DOHH2 (cell line): Measurements from ENCODE around the gene DOCK4.

Experiments
- H3F3A ChIP-seq: fragments of 200-600 bp; sonication (generic), shearing (Covaris generic); 2 replicates; pipeline ENCODE4 v1.6.0; 2016; ENCODE audit warnings: antibody characterized with exemption, mild to moderate bottlenecking; ENCODE audit not compliant: control insufficient read depth, insufficient read depth
- H3K27ac ChIP-seq: fragments of 200-600 bp; sonication (generic); 2 replicates; pipeline ENCODE4 v1.5.1; 2014; ENCODE audit warnings: low read depth, mild to moderate bottlenecking, low read length, moderate library complexity
- H3K27me3 ChIP-seq: fragments of 200-600 bp; sonication (generic); 2 replicates; pipeline ENCODE4 v1.6.1; 2014; ENCODE audit warnings: mild to moderate bottlenecking, low read length, mixed read lengths; ENCODE audit not compliant: control insufficient read depth
- H3K36me3 ChIP-seq: fragments of 200-600 bp; sonication (generic); 2 replicates; pipeline ENCODE4 v1.6.1; 2014; ENCODE audit warnings: mild to moderate bottlenecking, low read length, moderate library complexity, mixed read lengths; ENCODE audit not compliant: control insufficient read depth
- H3K4me1 ChIP-seq: fragments of 200-600 bp; sonication (generic); 2 replicates; pipeline ENCODE4 v1.6.1; 2014; ENCODE audit warnings: mild to moderate bottlenecking, low read length, mixed read lengths; ENCODE audit not compliant: control insufficient read depth
- H3K4me2 ChIP-seq: fragments of 200-600 bp; sonication (generic); 2 replicates; pipeline ENCODE4 v1.6.0; 2014; ENCODE audit warnings: mild to moderate bottlenecking, low read length, moderate library complexity
- H3K4me3 ChIP-seq: fragments of 200-600 bp; sonication (generic); 2 replicates; pipeline ENCODE4 v1.5.1; 2014; ENCODE audit warnings: mild to moderate bottlenecking, low read length, mixed read lengths
- H3K79me2 ChIP-seq: fragments of 200-600 bp; sonication (generic); 2 replicates; pipeline ENCODE4 v1.6.1; 2014; ENCODE audit warnings: mild to moderate bottlenecking, low read length, mixed read lengths; ENCODE audit not compliant: control insufficient read depth
- H3K9me2 ChIP-seq: fragments of 200-600 bp; sonication (generic); replicated peaks from 2 replicates; pipeline ENCODE4 v1.6.1; 2014; ENCODE audit warnings: mild to moderate bottlenecking, low read length, mixed read lengths; ENCODE audit not compliant: control insufficient read depth
- H3K9me3 ChIP-seq: fragments of 200-600 bp; sonication (generic); 2 replicates; pipeline ENCODE4 v1.6.1; 2014; ENCODE audit warnings: antibody characterized with exemption, low read length, mixed read lengths; ENCODE audit not compliant: control insufficient read depth, insufficient read depth
- H4K20me1 ChIP-seq: fragments of 200-600 bp; sonication (generic); 2 replicates; pipeline ENCODE4 v1.6.0; 2014; ENCODE audit warnings: low read depth, mild to moderate bottlenecking, antibody characterized with exemption, low read length, moderate library complexity; ENCODE audit not compliant: control insufficient read depth, insufficient read depth
- EZH2phosphoT487 ChIP-seq: fragments of 200-600 bp; sonication (generic); IDR thresholded peaks from 2 replicates; pipeline ENCODE4 v1.6.1; 2017; ENCODE audit warnings: borderline replicate concordance, mild to moderate bottlenecking, antibody characterized with exemption, low read length, moderate library complexity, mixed read lengths
- TF ChIP-seq, protein P1 (sequence below): fragments of 200-600 bp; sonication (generic); IDR thresholded peaks from one replicate; pipeline ENCODE4 v1.5.1; 2014; ENCODE audit warnings: antibody characterized with exemption, mild to moderate bottlenecking, low read depth, low read length; ENCODE audit not compliant: poor library complexity, severe bottlenecking

The DOCK4 gene

DNA sequence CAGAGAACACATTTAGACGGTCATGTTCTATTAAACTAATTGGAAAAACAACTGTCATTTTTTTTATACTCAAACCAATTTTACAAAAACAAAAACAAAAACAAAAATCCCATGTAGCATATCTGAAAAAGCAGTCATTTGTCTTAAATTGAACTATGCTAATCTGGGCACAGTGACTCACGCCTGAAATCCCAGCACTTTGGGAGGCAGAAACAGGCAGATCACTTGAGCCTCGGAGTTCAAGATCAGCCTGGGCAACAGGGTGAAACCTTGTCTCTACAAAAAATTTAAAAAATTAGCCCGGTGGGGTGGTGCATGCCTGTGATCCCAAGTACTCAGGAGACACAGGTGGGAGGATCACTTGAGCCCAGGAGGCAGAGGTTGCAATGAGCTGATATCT, 253.4 kb downstream of the DOCK4 start:
- Histone ChIP-seq H3F3A (no peaks in the 10 kb centered on the region), H3K4me2 (no peak overlapping the region), H3K27me3 (no peaks in the 10 kb centered on the region), H3K27ac (no peak overlapping the region), H3K9me3 (no peaks in the 10 kb centered on the region), H3K36me3 (no peaks in the 10 kb centered on the region), H4K20me1 (no peaks in the 10 kb centered on the region), H3K4me1 (no peaks in the 10 kb centered on the region), H3K4me3 (no peak overlapping the region), H3K9me2 (no peaks in the 10 kb centered on the region), H3K79me2 (no peaks in the 10 kb centered on the region)
- TF ChIP-seq, protein P1, sequence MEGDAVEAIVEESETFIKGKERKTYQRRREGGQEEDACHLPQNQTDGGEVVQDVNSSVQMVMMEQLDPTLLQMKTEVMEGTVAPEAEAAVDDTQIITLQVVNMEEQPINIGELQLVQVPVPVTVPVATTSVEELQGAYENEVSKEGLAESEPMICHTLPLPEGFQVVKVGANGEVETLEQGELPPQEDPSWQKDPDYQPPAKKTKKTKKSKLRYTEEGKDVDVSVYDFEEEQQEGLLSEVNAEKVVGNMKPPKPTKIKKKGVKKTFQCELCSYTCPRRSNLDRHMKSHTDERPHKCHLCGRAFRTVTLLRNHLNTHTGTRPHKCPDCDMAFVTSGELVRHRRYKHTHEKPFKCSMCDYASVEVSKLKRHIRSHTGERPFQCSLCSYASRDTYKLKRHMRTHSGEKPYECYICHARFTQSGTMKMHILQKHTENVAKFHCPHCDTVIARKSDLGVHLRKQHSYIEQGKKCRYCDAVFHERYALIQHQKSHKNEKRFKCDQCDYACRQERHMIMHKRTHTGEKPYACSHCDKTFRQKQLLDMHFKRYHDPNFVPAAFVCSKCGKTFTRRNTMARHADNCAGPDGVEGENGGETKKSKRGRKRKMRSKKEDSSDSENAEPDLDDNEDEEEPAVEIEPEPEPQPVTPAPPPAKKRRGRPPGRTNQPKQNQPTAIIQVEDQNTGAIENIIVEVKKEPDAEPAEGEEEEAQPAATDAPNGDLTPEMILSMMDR: no peak
- no peak for TF ChIP-seq EZH2phosphoT487

DNA sequence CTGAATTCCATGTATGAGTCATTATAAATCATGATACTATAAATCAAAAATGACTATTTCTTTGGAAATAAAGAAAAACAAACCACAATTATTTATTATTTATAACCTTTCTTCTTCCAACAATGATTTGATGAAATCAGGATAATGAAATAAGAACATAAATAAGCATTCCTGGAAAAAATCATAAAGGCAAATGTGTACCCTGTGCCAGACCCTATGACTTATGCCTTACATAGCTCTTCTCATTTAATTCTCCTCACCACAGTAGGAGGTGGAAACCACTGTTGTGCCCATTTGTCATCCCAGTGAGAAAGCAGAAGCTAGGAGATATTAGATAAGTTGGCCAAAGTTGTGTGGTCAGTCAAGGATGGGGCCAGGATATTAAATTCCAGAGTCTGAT, 255.1 kb downstream of the DOCK4 start:
- no peak overlapping the region for H3K27ac ChIP-seq
- H3K4me2 ChIP-seq: no peak overlapping the region
- H3F3A ChIP-seq: no peaks in the 10 kb centered on the region
- H3K36me3 ChIP-seq: no peaks in the 10 kb centered on the region
- H3K9me2 ChIP-seq: no peaks in the 10 kb centered on the region
- no peak overlapping the region for H3K4me3 ChIP-seq
- no peaks in the 10 kb centered on the region for H3K4me1 ChIP-seq
- H3K27me3 ChIP-seq: no peaks in the 10 kb centered on the region
- TF ChIP-seq, protein P1: no peak
- no peak for TF ChIP-seq EZH2phosphoT487
- no peaks in the 10 kb centered on the region for H4K20me1 ChIP-seq
- no peaks in the 10 kb centered on the region for H3K9me3 ChIP-seq
- H3K79me2 ChIP-seq: no peaks in the 10 kb centered on the region

DNA sequence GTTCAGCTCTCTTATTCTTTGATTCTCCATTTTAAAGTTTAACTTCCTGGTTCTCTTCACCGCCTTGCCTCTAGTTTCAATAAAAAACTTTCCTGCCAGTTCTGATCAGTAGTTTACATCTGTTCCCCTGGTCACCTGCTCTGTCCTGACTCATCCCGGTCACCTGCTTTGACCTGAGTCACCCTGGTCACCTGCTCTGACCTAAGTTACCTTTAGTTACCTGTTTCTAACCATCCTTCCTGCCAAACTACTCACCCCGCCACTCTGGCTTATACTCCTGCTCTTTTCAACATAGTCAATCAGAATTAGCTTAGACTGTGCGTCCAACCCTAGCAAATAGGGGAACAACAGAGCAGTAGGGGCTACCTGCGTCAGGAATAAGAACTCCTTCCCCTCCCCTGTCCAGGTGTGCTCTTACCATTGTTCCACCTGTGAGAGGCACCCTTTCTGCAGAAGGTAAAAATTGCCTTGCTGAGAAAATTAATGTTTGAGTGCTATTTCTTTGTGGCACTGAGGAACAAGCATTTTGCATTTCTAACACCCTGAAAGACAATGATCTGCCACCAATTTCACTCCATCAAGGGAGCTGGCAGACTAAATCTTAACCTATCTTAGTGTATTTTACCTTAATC, 263.6 kb downstream of the DOCK4 start:
- Histone ChIP-seq H3F3A (no peaks in the 10 kb centered on the region), H3K4me3 (no peak overlapping the region), H3K4me2 (no peak overlapping the region), H3K4me1 (no peaks in the 10 kb centered on the region), H3K9me2 (no peaks in the 10 kb centered on the region), H3K27me3 (no peaks in the 10 kb centered on the region), H3K79me2 (no peaks in the 10 kb centered on the region), H3K9me3 (peaks cover 26% of the 10 kb centered on the region), H3K36me3 (no peaks in the 10 kb centered on the region), H3K27ac (no peak overlapping the region), H4K20me1 (no peaks in the 10 kb centered on the region)
- TF ChIP-seq, protein P1: no peak
- no peak for TF ChIP-seq EZH2phosphoT487

DNA sequence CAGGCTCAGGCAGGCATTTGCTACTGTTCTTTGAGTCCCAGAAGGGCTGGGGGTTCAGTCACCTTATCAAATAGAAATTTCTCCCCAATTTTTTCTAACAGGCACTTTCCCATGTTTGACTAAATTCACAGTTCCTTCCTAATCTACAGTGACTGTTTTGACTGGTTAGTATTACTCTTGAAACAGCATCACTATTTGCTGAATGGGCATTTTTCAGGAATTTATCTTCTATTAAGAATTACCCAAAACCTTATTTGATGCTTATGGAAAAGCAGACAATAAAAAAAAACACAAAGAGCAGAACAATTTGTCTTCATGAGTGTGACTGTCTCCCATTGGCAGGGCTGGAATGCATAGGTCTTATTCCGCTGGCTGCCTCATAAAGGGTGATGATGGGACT, 269.0 kb downstream of the DOCK4 start:
- Histone ChIP-seq H3K4me2 (no peak overlapping the region), H4K20me1 (no peaks in the 10 kb centered on the region), H3K4me1 (no peaks in the 10 kb centered on the region), H3K27me3 (no peaks in the 10 kb centered on the region), H3F3A (no peaks in the 10 kb centered on the region), H3K79me2 (no peaks in the 10 kb centered on the region), H3K9me2 (no peaks in the 10 kb centered on the region), H3K4me3 (no peak overlapping the region), H3K9me3 (peaks cover 8% of the 10 kb centered on the region; the same call in 1 of the 2 replicates), H3K27ac (no peak overlapping the region), H3K36me3 (no peaks in the 10 kb centered on the region)
- TF ChIP-seq, protein P1: no peak
- TF ChIP-seq EZH2phosphoT487: no peak
